ENCODE data around the gene KLHL29. TPM values are rescaled to one million over a fixed set of nuclear protein-coding genes. Genes with fewer than 3 reads are reported as not detected.
A peak's percentile ranks its signal among the peaks of the same experiment; 100 is the strongest.

KLHL29 gene
- polyA plus RNA-seq, 1 of the 3 experiments (the other 2 are of a cell fraction): 4.6 TPM

DNA sequence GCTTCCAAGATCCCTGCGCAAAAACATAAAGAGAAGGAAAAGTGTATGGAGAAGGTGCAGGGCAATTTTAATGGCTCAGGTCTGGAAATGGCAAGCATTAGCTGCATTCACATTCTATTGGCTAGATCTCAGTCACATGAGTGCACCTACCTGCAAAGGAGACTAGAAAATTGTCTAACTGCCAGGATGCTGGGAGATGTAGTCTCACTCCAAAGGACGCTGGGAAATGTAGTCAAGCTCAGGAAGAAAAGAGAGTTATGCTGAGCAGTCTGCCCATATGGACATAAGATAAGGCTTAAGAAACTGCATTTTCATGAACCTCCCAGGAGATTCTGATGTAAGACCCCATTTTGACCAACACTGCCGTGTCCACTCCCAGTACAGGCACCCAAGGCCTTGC is 9.5 kb upstream of the KLHL29 start:
- ChIA-PET POLR2A (no interaction called here), CTCF (interaction anchor here (1.1 to 2.8 kb wide), 4 partner anchors 15 to 29 kb away, joined by 3 to 10 read pairs (median 6); no protein-coding TSS in a partner anchor)
- H3K4me1 ChIP-seq (ENCODE audit: control insufficient read depth in 1 of 2, insufficient read depth in 2 of 2, low read depth in 1 of 2, low read length in 1 of 2): no peaks in the 10 kb centered on the region; a peak in 1 of 4 replicates
- H3K9me2 ChIP-seq: no peaks in the 10 kb centered on the region
- H3K9ac ChIP-seq: no peak overlapping the region
- no peaks in the 10 kb centered on the region for H3K9me3 ChIP-seq
- no peaks in the 10 kb centered on the region for H3F3A ChIP-seq (replicated peaks; ENCODE audit: insufficient read depth)
- DNase-seq: peak; percentile 55
- WGBS (ENCODE audit: low lambda C conversion rate): 63% methylated on average over 3 of the region's 3 CpGs
- H3K4me3 ChIP-seq (ENCODE audit: low read depth in 2 of 2, low read length in 1 of 2): no peak overlapping the region
- H3K27ac ChIP-seq (ENCODE audit: low read depth in 2 of 2, low read length in 1 of 2): no peak overlapping the region
- TF ChIP-seq RFX5 (IDR thresholded peaks at IDR 0.05; ENCODE audit: low read length) (no peak), FOXM1 (IDR thresholded peaks at IDR 0.05; ENCODE audit: low read depth) (no peak)
- TF ChIP-seq, protein P1, sequence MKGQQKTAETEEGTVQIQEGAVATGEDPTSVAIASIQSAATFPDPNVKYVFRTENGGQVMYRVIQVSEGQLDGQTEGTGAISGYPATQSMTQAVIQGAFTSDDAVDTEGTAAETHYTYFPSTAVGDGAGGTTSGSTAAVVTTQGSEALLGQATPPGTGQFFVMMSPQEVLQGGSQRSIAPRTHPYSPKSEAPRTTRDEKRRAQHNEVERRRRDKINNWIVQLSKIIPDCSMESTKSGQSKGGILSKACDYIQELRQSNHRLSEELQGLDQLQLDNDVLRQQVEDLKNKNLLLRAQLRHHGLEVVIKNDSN (IDR thresholded peaks at IDR 0.05; ENCODE audit: borderline replicate concordance, low read depth): peak; percentile 79
- H3K36me3 ChIP-seq (replicated peaks in 1 of 2; ENCODE audit: control insufficient read depth in 1 of 2, insufficient read depth in 2 of 2, low read length in 1 of 2): no peaks in the 10 kb centered on the region
- H2AFZ ChIP-seq (ENCODE audit: low read depth): no peak overlapping the region
- H3K79me2 ChIP-seq (ENCODE audit: insufficient read depth): no peaks in the 10 kb centered on the region
- H3K27me3 ChIP-seq (ENCODE audit: insufficient read depth): no peaks in the 10 kb centered on the region
- H4K20me1 ChIP-seq (ENCODE audit: insufficient read depth): no peaks in the 10 kb centered on the region
- no peak overlapping the region for H3K4me2 ChIP-seq

DNA sequence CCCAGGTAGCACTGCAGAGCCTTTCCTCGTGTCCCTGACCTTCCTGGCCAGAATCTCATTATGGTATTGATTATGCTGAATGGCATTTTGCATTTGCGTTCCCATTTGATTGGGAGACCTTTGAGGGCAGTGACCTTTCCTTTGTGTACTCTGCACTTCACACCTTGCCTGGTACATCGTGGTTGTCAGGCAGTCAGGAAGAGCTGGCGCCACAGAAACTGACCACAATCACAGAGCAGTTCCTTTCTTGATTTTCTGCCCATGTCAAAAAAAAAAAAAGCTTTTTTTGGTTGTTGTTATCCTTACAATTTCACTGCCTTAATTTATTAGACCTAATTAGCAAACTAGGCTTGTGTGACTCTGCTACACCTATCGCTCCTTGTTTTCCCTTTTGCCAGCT is 8.9 kb upstream of the KLHL29 start:
- CTCF ChIA-PET: interaction anchor here (0.5 to 2.8 kb wide), 4 partner anchors 9 to 494 kb away, joined by 3 to 10 read pairs (median 4); no protein-coding TSS in a partner anchor
- H3K79me2 ChIP-seq (ENCODE audit: insufficient read depth): no peaks in the 10 kb centered on the region
- no peaks in the 10 kb centered on the region for H3K27me3 ChIP-seq (ENCODE audit: insufficient read depth)
- no peaks in the 10 kb centered on the region for H4K20me1 ChIP-seq (ENCODE audit: insufficient read depth)
- no peaks in the 10 kb centered on the region for H3F3A ChIP-seq (replicated peaks; ENCODE audit: insufficient read depth)
- H3K9me2 ChIP-seq: no peaks in the 10 kb centered on the region
- no peak overlapping the region for H3K4me3 ChIP-seq (ENCODE audit: low read depth in 2 of 2, low read length in 1 of 2)
- H3K9me3 ChIP-seq: no peaks in the 10 kb centered on the region
- peaks cover 3 to 4% of the 10 kb centered on the region in 2 experiments; a peak in 2 of 4 replicates for H3K4me1 ChIP-seq (ENCODE audit: control insufficient read depth in 1 of 2, insufficient read depth in 2 of 2, low read depth in 1 of 2, low read length in 1 of 2)
- POLR2A ChIA-PET: no interaction called here
- TF ChIP-seq SIN3A (IDR thresholded peaks at IDR 0.05; ENCODE audit: borderline replicate concordance, low read depth, low read length) (no peak), MXI1 (IDR thresholded peaks at IDR 0.05; ENCODE audit: low read depth, low read length) (no peak), TCF12 (IDR thresholded peaks at IDR 0.05) (no peak), FOXM1 (IDR thresholded peaks at IDR 0.05; ENCODE audit: low read depth) (no peak), NRF1 (IDR thresholded peaks at IDR 0.05; ENCODE audit: low read depth, low read length) (no peak), RFX5 (IDR thresholded peaks at IDR 0.05; ENCODE audit: low read length) (no peak), FOXJ3 (CRISPR knock-in tag; IDR thresholded peaks at IDR 0.05) (no peak), YY1 (IDR thresholded peaks at IDR 0.05; ENCODE audit: low read depth) (no peak), MEF2A (IDR thresholded peaks at IDR 0.05; ENCODE audit: borderline replicate concordance, low read depth) (no peak), EZH2phosphoT487 (IDR thresholded peaks at IDR 0.05; ENCODE audit: borderline replicate concordance, low read depth) (no peak), TAF1 (IDR thresholded peaks at IDR 0.05; ENCODE audit: borderline replicate concordance, low read depth, low read length) (no peak), SMC3 (IDR thresholded peaks at IDR 0.05; ENCODE audit: low read depth, low read length) (no peak), GATA2 (CRISPR knock-in tag; IDR thresholded peaks at IDR 0.05) (no peak), GABPA (IDR thresholded peaks at IDR 0.05; ENCODE audit: low read depth) (no peak), EP300 (IDR thresholded peaks at IDR 0.05; ENCODE audit: borderline replicate concordance in 1 of 2, low read depth in 1 of 2, low read length in 1 of 2) (no peak)
- TF ChIP-seq, protein P2, sequence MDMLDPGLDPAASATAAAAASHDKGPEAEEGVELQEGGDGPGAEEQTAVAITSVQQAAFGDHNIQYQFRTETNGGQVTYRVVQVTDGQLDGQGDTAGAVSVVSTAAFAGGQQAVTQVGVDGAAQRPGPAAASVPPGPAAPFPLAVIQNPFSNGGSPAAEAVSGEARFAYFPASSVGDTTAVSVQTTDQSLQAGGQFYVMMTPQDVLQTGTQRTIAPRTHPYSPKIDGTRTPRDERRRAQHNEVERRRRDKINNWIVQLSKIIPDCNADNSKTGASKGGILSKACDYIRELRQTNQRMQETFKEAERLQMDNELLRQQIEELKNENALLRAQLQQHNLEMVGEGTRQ (IDR thresholded peaks at IDR 0.05; ENCODE audit: borderline replicate concordance, low read depth, low read length): no peak
- TF ChIP-seq, protein P3, sequence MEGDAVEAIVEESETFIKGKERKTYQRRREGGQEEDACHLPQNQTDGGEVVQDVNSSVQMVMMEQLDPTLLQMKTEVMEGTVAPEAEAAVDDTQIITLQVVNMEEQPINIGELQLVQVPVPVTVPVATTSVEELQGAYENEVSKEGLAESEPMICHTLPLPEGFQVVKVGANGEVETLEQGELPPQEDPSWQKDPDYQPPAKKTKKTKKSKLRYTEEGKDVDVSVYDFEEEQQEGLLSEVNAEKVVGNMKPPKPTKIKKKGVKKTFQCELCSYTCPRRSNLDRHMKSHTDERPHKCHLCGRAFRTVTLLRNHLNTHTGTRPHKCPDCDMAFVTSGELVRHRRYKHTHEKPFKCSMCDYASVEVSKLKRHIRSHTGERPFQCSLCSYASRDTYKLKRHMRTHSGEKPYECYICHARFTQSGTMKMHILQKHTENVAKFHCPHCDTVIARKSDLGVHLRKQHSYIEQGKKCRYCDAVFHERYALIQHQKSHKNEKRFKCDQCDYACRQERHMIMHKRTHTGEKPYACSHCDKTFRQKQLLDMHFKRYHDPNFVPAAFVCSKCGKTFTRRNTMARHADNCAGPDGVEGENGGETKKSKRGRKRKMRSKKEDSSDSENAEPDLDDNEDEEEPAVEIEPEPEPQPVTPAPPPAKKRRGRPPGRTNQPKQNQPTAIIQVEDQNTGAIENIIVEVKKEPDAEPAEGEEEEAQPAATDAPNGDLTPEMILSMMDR (IDR thresholded peaks at IDR 0.05): no peak
- TF ChIP-seq, protein P4, sequence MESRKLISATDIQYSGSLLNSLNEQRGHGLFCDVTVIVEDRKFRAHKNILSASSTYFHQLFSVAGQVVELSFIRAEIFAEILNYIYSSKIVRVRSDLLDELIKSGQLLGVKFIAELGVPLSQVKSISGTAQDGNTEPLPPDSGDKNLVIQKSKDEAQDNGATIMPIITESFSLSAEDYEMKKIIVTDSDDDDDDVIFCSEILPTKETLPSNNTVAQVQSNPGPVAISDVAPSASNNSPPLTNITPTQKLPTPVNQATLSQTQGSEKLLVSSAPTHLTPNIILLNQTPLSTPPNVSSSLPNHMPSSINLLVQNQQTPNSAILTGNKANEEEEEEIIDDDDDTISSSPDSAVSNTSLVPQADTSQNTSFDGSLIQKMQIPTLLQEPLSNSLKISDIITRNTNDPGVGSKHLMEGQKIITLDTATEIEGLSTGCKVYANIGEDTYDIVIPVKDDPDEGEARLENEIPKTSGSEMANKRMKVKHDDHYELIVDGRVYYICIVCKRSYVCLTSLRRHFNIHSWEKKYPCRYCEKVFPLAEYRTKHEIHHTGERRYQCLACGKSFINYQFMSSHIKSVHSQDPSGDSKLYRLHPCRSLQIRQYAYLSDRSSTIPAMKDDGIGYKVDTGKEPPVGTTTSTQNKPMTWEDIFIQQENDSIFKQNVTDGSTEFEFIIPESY (IDR thresholded peaks at IDR 0.05; ENCODE audit: borderline replicate concordance, low read depth): no peak
- TF ChIP-seq, protein P1 (IDR thresholded peaks at IDR 0.05; ENCODE audit: borderline replicate concordance, low read depth): no peak
- TF ChIP-seq, protein P5, sequence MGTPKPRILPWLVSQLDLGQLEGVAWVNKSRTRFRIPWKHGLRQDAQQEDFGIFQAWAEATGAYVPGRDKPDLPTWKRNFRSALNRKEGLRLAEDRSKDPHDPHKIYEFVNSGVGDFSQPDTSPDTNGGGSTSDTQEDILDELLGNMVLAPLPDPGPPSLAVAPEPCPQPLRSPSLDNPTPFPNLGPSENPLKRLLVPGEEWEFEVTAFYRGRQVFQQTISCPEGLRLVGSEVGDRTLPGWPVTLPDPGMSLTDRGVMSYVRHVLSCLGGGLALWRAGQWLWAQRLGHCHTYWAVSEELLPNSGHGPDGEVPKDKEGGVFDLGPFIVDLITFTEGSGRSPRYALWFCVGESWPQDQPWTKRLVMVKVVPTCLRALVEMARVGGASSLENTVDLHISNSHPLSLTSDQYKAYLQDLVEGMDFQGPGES (IDR thresholded peaks at IDR 0.05; ENCODE audit: low read depth, low read length): no peak
- 72% methylated on average over 5 of the region's 5 CpGs for WGBS (ENCODE audit: low lambda C conversion rate)
- no peak overlapping the region for H3K4me2 ChIP-seq
- H3K9ac ChIP-seq: no peak overlapping the region
- H3K27ac ChIP-seq (ENCODE audit: low read depth in 2 of 2, low read length in 1 of 2): no peak overlapping the region
- no peaks in the 10 kb centered on the region for H3K36me3 ChIP-seq (replicated peaks in 1 of 2; ENCODE audit: control insufficient read depth in 1 of 2, insufficient read depth in 2 of 2, low read length in 1 of 2)
- H2AFZ ChIP-seq (ENCODE audit: low read depth): no peak overlapping the region
- DNase-seq: no peak

All from SK-N-SH (cell line).